Measurements from ENCODE around the gene OR6K3.
"Not testable (repeated sequence)": the region's sequence is repeated elsewhere in the genome, so short reads cannot be mapped to it uniquely, and the experiment has no call there.

- not testable (repeated sequence) for TF ChIP-seq CTCF, POLR2A (IDR thresholded peaks at IDR 0.05)
Observed at GRCh38 chr1:158688343-158688742, 32.2 kb downstream of the OR6K3 start.
